ENCODE measurements around the gene SCFD2.

SCFD2 gene

DNA sequence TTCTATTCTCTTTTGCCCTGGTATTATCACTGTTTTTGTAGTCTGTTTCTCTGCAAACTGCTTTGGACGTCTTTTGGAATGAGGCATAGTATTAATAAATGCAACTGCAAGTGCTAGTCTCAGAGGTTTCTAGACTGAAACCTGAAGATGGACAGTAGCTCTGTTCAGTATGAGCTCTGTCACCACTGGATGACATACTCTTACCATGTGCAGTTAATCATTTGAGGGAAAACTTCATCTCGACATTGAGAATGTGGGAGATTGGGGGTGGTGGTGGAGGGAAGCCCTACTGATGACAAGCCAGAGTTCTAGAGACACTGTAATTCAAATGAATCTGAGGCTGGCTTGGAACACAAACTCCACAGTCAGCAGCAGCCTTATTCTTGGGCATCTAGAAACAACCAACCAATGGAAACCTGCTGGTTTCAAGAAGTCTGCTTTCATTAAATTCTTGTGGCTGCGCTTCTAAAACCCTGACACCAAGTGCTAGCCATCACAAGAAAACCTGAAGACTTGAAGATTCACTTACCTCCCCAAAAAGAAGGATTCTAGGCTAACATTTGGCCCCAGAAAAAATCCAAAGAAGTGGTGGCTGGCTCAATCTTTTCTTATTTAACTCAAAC is 342.1 kb downstream of the SCFD2 start:
- TF ChIP-seq EZH2 (IDR thresholded peaks at IDR 0.05; ENCODE audit: borderline replicate concordance, low read length): no peak
- TF ChIP-seq, protein P1, sequence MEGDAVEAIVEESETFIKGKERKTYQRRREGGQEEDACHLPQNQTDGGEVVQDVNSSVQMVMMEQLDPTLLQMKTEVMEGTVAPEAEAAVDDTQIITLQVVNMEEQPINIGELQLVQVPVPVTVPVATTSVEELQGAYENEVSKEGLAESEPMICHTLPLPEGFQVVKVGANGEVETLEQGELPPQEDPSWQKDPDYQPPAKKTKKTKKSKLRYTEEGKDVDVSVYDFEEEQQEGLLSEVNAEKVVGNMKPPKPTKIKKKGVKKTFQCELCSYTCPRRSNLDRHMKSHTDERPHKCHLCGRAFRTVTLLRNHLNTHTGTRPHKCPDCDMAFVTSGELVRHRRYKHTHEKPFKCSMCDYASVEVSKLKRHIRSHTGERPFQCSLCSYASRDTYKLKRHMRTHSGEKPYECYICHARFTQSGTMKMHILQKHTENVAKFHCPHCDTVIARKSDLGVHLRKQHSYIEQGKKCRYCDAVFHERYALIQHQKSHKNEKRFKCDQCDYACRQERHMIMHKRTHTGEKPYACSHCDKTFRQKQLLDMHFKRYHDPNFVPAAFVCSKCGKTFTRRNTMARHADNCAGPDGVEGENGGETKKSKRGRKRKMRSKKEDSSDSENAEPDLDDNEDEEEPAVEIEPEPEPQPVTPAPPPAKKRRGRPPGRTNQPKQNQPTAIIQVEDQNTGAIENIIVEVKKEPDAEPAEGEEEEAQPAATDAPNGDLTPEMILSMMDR (IDR thresholded peaks at IDR 0.05; ENCODE audit: low read length): no peak

DNA sequence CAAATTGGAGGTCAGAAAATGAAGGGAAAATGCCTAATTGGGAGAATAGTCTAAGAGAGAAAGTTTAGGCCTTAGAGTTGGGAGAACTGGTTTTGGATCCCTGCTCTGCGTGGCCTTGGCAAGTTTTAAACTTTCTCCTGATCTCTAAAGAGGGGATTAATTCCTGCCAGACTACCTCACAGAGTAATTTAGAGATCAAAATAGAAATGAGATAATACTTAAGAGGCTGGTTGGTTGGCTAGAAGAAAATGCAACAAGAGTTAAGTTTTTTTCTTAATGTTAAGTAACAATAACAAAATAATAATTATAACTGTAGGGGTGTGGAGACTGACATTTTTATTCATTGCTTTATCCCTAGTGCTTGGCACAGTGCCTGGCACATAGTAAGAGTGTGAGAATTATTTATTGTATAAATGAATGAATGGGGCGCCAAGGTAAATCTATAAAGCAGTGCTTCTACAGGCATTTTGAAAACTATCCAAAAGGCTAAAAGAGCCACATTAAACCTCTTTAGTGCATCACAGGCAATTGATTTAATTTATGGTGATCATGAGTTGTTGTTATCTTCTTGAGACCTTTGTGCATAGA is 343.3 kb downstream of the SCFD2 start:
- Histone ChIP-seq H3K36me3 (ENCODE audit: insufficient read depth, low read length) (no peaks in the 10 kb centered on the region), H3K27ac (ENCODE audit: low read depth, low read length, poor library complexity, severe bottlenecking) (no peak overlapping the region), H4K20me1 (ENCODE audit: insufficient read depth, low read length) (no peaks in the 10 kb centered on the region), H3K4me2 (ENCODE audit: low read length) (no peak overlapping the region), H3F3A (ENCODE audit: insufficient read depth, low read length) (no peaks in the 10 kb centered on the region), H3K9me3 (ENCODE audit: low read length) (no peaks in the 10 kb centered on the region), H2AFZ (ENCODE audit: low read length) (no peak overlapping the region), H3K27me3 (ENCODE audit: insufficient read depth, low read length) (no peaks in the 10 kb centered on the region), H3K9ac (ENCODE audit: low read length) (no peak overlapping the region), H3K4me1 (ENCODE audit: insufficient read depth, low read length, severe bottlenecking) (no peaks in the 10 kb centered on the region), H3K9me2 (ENCODE audit: low read depth, low read length) (no peaks in the 10 kb centered on the region), H3K79me2 (ENCODE audit: insufficient read depth, low read length) (no peaks in the 10 kb centered on the region), H3K4me3 (ENCODE audit: low read depth, low read length, poor library complexity, severe bottlenecking) (no peak overlapping the region)
- no peak for TF ChIP-seq EZH2 (IDR thresholded peaks at IDR 0.05; ENCODE audit: borderline replicate concordance, low read length)
- TF ChIP-seq, protein P1 (IDR thresholded peaks at IDR 0.05; ENCODE audit: low read length): no peak

More for the DNA sequence above, 342.1 kb downstream of the SCFD2 start:
- H3K79me2 ChIP-seq (ENCODE audit: insufficient read depth, low read length): no peaks in the 10 kb centered on the region
- H3F3A ChIP-seq (ENCODE audit: insufficient read depth, low read length): no peaks in the 10 kb centered on the region
- no peak overlapping the region for H2AFZ ChIP-seq (ENCODE audit: low read length)
- H3K9ac ChIP-seq (ENCODE audit: low read length): no peak overlapping the region
- H3K4me1 ChIP-seq (ENCODE audit: insufficient read depth, low read length, severe bottlenecking): no peaks in the 10 kb centered on the region
- no peaks in the 10 kb centered on the region for H4K20me1 ChIP-seq (ENCODE audit: insufficient read depth, low read length)
- H3K4me2 ChIP-seq (ENCODE audit: low read length): no peak overlapping the region
- no peaks in the 10 kb centered on the region for H3K9me3 ChIP-seq (ENCODE audit: low read length)
- H3K4me3 ChIP-seq (ENCODE audit: low read depth, low read length, poor library complexity, severe bottlenecking): no peak overlapping the region
- no peak overlapping the region for H3K27ac ChIP-seq (ENCODE audit: low read depth, low read length, poor library complexity, severe bottlenecking)
- no peaks in the 10 kb centered on the region for H3K27me3 ChIP-seq (ENCODE audit: insufficient read depth, low read length)
- no peaks in the 10 kb centered on the region for H3K9me2 ChIP-seq (ENCODE audit: low read depth, low read length)
- no peaks in the 10 kb centered on the region for H3K36me3 ChIP-seq (ENCODE audit: insufficient read depth, low read length)

DNA sequence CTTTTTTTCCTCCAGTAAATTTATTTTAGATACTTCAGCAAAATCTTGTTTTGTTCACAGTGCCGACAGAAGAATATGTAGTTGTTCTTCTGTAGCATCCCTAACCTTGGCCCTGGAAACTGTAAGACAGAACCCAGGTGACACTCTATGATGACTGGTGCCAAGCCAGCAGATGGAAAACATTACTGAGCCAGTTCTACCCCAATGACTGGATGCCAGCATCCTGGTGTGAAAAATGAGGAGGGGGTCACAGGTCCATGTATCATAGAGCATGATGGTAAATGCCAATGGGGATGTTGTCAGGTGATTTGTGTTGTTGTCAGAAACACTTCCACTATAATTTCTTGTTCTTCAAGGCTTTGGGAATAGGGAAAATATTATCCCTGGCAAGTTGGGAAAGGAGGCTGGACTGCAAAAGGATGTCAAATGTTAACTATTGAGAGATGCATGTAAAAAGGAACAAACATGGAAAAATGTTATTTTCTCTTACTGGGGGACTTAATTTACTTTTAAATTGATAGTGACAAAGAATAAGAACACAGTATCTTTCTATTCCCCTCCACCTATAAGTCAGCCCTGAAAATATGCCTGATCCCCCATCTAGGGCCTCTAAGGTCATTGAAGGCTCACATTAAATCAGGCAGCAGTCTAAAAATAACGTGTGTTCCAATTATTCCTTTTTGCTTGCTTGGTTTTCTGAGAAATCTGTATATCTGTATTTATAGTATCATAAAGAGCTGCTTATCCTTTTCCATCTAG is 343.9 kb downstream of the SCFD2 start:
- TF ChIP-seq, protein P1 (IDR thresholded peaks at IDR 0.05; ENCODE audit: low read length): no peak
- no peak for TF ChIP-seq EZH2 (IDR thresholded peaks at IDR 0.05; ENCODE audit: borderline replicate concordance, low read length)
- H2AFZ ChIP-seq (ENCODE audit: low read length): no peak overlapping the region
- no peak overlapping the region for H3K4me2 ChIP-seq (ENCODE audit: low read length)
- no peaks in the 10 kb centered on the region for H3K27me3 ChIP-seq (ENCODE audit: insufficient read depth, low read length)
- H4K20me1 ChIP-seq (ENCODE audit: insufficient read depth, low read length): no peaks in the 10 kb centered on the region
- no peaks in the 10 kb centered on the region for H3K36me3 ChIP-seq (ENCODE audit: insufficient read depth, low read length)
- no peaks in the 10 kb centered on the region for H3K79me2 ChIP-seq (ENCODE audit: insufficient read depth, low read length)
- H3K4me3 ChIP-seq (ENCODE audit: low read depth, low read length, poor library complexity, severe bottlenecking): no peak overlapping the region
- no peak overlapping the region for H3K9ac ChIP-seq (ENCODE audit: low read length)
- no peaks in the 10 kb centered on the region for H3F3A ChIP-seq (ENCODE audit: insufficient read depth, low read length)
- H3K9me2 ChIP-seq (ENCODE audit: low read depth, low read length): no peaks in the 10 kb centered on the region
- no peaks in the 10 kb centered on the region for H3K4me1 ChIP-seq (ENCODE audit: insufficient read depth, low read length, severe bottlenecking)
- no peak overlapping the region for H3K27ac ChIP-seq (ENCODE audit: low read depth, low read length, poor library complexity, severe bottlenecking)
- no peaks in the 10 kb centered on the region for H3K9me3 ChIP-seq (ENCODE audit: low read length)
